Pancreas (tissue), 10 donors: ENCODE measurements around the gene KCNQ4. TPM values are rescaled to one million over a fixed set of nuclear protein-coding genes. Genes with fewer than 3 reads are reported as not detected.
A peak's percentile ranks its signal among the peaks of the same experiment; 100 is the strongest.

Experiments used
- ATAC-seq, 4 donors: fragments of 200-7000 bp; cut with Tn5 transposase; one replicate each; pipeline versions ENCODE4 v1.8.0 to v1.9.1; 2020; ENCODE audit warnings: mild to moderate bottlenecking in 4 of 4, moderate library complexity in 4 of 4
- DNase-seq, 6 donors: peaks; one replicate each; pipeline ENCODE4 v3.0.0-alpha.2; 2020
- FAIRE-seq: peaks from 2 replicates; lab custom pipeline; 2012; peaks lifted over from hg19 to GRCh38; lab: Jason Lieb, UNC
- H3K27ac ChIP-seq, 4 donors: fragments of 200-600 bp; sonication (generic); 1 replicate in 3 of 4; 2 replicates in 1 of 4; pipeline versions ENCODE4 v1.5.0 to v1.8.0; 2020
- H3K27me3 ChIP-seq, 4 donors: fragments of 200-600 bp; one replicate each; pipeline ENCODE4 v1.8.0; 2021
- H3K36me3 ChIP-seq, 3 donors: fragments of 200-600 bp; sonication (generic) in 1 of 3; one replicate each; pipeline versions ENCODE4 v1.5.0 to v1.8.0; 2020 to 2021
- H3K4me1 ChIP-seq, 3 donors: fragments of 200-600 bp; one replicate each; pipeline ENCODE4 v1.8.0; 2021
- H3K4me3 ChIP-seq, 4 donors: fragments of 200-600 bp; sonication (generic) in 2 of 4; one replicate each; pipeline versions ENCODE4 v1.5.0 to v1.8.0; 2020 to 2021
- H3K9me3 ChIP-seq, 4 donors: fragments of 200-600 bp; one replicate each; pipeline ENCODE4 v1.8.0; 2021
- WGBS, 2 donors: extraction: QIAGEN DNeasy Blood & Tissue Kit; methylation state at CpG; one replicate each; pipeline ENCODE4 v1.1.7; 2013; 5-methylcytosine and 5-hydroxymethylcytosine counted together
- intact Hi-C, 3 donors: fragments of 100-400 bp; cut with DNase I; formaldehyde crosslinking; loops; one replicate each; pipeline versions ENCODE4 v1.11.1 to v1.14.2; 2022
- polyA plus RNA-seq, 2 donors: library from polyadenylated mRNA; stranded (reverse); fragments of 200-250 nt; gene quantifications; one replicate each; pipeline ENCODE4 v1.2.3, GENCODE V29; 2013
- total RNA-seq, 6 donors: library from RNA; stranded (reverse); fragmentation: NEBNext Ultra II Directional in 4 of 6; extraction: Animal tissue kit (Norgen Biotek cat#: 25700) in 4 of 6; gene quantifications; one replicate each; pipeline versions ENCODE4 v1.2.1 to v1.2.4, GENCODE V29; 2021 to 2023
- TF ChIP-seq, protein P1 (sequence below), 4 donors: fragments of 200-600 bp; sonication (generic) in 3 of 4; IDR thresholded peaks; one replicate each; pipeline versions ENCODE4 v1.5.0 to v1.8.0; 2021; ENCODE audit warnings: antibody characterized with exemption in 4 of 4
- donor health status: healthy with polysubstance abuse.
- donor health status: DM: no; HTN: no; CAD: no; lungs with moderate emphysema.
- donor health status: DM: no; HTN: no; CAD: no.
- donor health status: control.
- donor health status: control.
- donor health status: Bipolar disorder and iron deficiency.
- donor health status: DM: yes; HTN: yes; CAD: no.
- donor health status: DM: no; HTN: no; CAD: no.
- donor health status: DM: no; HTN: no; CAD: no.
- donor health status: DM: yes; HTN: yes; CAD: no.

KCNQ4 gene
- total RNA-seq (1 to 10 TPM in 3 of 6 donors, under 1 TPM in 3; 0.35 to 1.7 (median 0.93) TPM), polyA plus RNA-seq (1 to 10 TPM; 4.1 to 6.5 TPM)

DNA sequence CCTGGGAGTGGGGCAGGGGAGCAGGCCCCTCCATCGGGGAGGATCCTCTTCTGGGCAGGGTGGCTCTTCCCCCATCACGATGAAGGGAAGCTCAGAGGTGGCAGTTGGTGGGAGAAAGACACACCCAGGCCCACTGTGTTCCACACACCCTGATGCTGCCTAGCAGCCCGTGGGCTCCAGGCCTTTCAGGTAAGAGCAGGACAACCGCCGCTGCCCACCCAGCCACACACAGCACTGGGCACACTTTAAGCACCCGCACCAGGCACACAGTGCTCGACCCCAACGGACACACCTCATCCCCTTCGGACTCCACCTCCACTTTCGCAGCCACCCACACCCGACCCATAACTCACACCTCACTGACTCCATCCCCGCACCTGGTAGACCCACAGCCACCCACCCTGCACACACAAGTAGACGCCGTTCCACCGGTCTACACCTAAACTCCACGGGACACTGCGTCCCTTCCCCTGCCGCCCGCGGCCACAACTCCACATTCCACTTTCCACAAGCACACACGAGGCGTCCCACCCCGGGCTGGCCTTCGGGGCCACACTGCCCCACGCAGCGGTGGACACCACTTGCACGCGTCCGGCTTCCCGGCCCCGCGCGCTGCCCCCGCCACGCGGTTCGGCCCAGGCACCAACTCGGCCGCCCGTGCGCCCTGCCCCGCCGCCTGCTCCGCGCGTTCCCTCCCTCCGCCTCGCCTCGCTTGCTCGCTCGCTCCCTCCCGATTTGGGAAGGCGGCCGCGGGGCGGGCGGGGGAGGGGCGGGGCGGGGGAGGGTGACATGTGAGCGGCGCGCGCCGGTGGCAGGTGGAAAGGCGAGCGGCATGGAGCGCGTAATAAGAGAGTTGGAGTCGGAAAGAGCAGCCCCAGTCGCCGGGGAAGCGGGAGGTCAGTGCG, at the start of gene KCNQ4:
Gene KCNQ4 (plus strand): TSS at position 787 of the 905 bp plus-strand sequence. CDS start 307 bp downstream, outside the sequence.
- Histone ChIP-seq H3K27me3 (no peaks in the 10 kb centered on the region), H3K36me3 (no peaks in the 10 kb centered on the region), H3K27ac (no peak within 1 kb of the TSS), H3K4me1 (peaks cover 0 to 5% (median 0%) of the 10 kb centered on the region in 3 donors), H3K4me3 (peak within 1 kb of the TSS; percentile 14 to 44 (median 28)), H3K9me3 (no peaks in the 10 kb centered on the region)
- peak; percentile 53 to 84 (median 67) for DNase-seq
- TF ChIP-seq, protein P1, sequence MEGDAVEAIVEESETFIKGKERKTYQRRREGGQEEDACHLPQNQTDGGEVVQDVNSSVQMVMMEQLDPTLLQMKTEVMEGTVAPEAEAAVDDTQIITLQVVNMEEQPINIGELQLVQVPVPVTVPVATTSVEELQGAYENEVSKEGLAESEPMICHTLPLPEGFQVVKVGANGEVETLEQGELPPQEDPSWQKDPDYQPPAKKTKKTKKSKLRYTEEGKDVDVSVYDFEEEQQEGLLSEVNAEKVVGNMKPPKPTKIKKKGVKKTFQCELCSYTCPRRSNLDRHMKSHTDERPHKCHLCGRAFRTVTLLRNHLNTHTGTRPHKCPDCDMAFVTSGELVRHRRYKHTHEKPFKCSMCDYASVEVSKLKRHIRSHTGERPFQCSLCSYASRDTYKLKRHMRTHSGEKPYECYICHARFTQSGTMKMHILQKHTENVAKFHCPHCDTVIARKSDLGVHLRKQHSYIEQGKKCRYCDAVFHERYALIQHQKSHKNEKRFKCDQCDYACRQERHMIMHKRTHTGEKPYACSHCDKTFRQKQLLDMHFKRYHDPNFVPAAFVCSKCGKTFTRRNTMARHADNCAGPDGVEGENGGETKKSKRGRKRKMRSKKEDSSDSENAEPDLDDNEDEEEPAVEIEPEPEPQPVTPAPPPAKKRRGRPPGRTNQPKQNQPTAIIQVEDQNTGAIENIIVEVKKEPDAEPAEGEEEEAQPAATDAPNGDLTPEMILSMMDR (IDR thresholded peaks at IDR 0.05): no peak
- intact Hi-C loops: no loop called here
- WGBS, 2 donors: 10% methylated on average over 56 to 73 of the region's 73 CpGs
- ATAC-seq: peak; percentile 74 to 84 (median 79)
- no peak for FAIRE-seq

DNA sequence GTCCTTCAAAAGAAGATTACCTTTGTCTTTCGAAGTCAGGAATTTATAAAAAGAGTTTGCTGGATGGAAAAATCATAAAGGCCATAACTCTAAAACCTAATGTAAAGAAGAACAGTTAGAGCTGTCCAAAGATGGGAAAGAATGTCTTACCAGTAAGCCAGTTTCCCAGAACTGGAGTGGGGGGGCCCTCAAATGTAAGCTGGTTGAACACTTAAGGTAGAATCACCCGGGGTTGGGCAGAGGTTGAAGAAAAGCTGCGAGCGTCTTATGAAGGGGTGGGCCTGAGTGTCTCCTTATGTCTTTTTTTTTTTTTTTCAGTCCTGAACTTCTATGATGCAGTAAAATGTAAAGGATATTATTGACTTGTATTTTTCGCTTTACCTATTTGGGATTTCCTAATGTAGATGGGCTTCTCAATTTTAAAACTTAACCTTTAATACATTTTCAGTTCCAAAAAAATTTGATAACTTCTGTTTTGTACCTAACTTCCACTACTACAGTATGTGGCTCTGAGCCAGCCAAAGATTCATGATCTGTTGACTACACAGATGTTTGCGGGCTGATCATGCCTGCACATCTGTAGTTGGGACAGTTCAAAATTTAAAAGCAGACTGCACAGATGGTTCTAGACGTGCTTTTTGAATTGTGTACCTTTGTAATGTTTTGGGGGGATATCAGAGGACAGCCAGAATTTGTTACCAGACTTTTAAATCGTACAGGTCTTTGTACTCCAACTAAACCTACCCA, 48.5 kb upstream of the KCNQ4 start:
- Histone ChIP-seq H3K9me3 (no peaks in the 10 kb centered on the region), H3K36me3 (peaks cover 0 to 16% (median 3%) of the 10 kb centered on the region in 3 donors), H3K4me1 (peaks cover 0 to 2% (median 0%) of the 10 kb centered on the region in 3 donors), H3K27me3 (no peaks in the 10 kb centered on the region), H3K27ac (no peak overlapping the region), H3K4me3 (no peak overlapping the region)
- intact Hi-C loops: no loop called here
- no peak for DNase-seq
- no peak for FAIRE-seq
- 92 to 95% methylated on average over 8 of the region's 8 CpGs for WGBS, 2 donors
- no peak for ATAC-seq
- TF ChIP-seq, protein P1 (IDR thresholded peaks at IDR 0.05): no peak

- DNase-seq (no peak), ATAC-seq (peak; percentile 58 to 83 (median 67)), FAIRE-seq (no peak)
- no peaks in the 10 kb centered on the region for H3K27me3 ChIP-seq
- H3K27ac ChIP-seq: peak overlapping the region in 2 of 4 donors; percentile 1 to 46
- H3K9me3 ChIP-seq: no peaks in the 10 kb centered on the region
- H3K36me3 ChIP-seq: peaks cover 0 to 16% (median 3%) of the 10 kb centered on the region in 3 donors
- TF ChIP-seq, protein P1 (IDR thresholded peaks at IDR 0.05): no peak
- H3K4me3 ChIP-seq: no peak overlapping the region
- intact Hi-C loops: no loop called here
- peaks cover 0 to 5% (median 0%) of the 10 kb centered on the region in 3 donors for H3K4me1 ChIP-seq
Measured at GRCh38 chr1:40736085-40736531, 47.5 kb upstream of the KCNQ4 start.

GRCh38 chr1:40738831-40739230, 44.8 kb upstream of the KCNQ4 start:
- TF ChIP-seq, protein P1 (IDR thresholded peaks at IDR 0.05): no peak
- H3K27me3 ChIP-seq: no peaks in the 10 kb centered on the region
- intact Hi-C loops: no loop called here
- no peak overlapping the region for H3K27ac ChIP-seq
- no peak for DNase-seq
- no peak for FAIRE-seq
- ATAC-seq: no peak
- 86 to 89% methylated on average over 6 of the region's 6 CpGs for WGBS, 2 donors
- H3K9me3 ChIP-seq: no peaks in the 10 kb centered on the region
- no peak overlapping the region for H3K4me3 ChIP-seq
- peaks cover 0 to 5% (median 0%) of the 10 kb centered on the region in 3 donors for H3K4me1 ChIP-seq
- peaks cover 0 to 16% (median 3%) of the 10 kb centered on the region in 3 donors for H3K36me3 ChIP-seq
